ENCODE data around the gene MYH13.
A peak's percentile ranks its signal among the peaks of the same experiment; 100 is the strongest.

DNA sequence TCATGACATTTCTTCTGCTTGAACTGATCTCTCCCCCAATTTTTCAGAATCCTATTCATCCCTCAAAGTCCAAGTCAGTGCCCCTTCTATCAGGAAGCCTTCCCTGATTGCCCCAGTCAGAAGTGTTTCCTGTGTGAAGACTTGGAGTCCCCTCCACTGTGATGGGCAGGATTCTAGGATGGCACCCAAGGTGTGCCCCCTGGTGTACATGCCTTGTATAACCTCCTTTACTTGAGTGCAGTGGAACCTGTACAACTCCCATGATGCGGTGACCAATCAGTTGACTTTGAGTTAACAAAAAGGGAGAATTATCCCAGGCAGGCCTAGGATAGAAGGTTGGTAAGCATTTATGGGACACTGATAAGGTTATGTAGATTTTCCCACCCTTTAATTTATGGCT, 23.4 kb downstream of the MYH13 start:
- TF ChIP-seq, protein P1, sequence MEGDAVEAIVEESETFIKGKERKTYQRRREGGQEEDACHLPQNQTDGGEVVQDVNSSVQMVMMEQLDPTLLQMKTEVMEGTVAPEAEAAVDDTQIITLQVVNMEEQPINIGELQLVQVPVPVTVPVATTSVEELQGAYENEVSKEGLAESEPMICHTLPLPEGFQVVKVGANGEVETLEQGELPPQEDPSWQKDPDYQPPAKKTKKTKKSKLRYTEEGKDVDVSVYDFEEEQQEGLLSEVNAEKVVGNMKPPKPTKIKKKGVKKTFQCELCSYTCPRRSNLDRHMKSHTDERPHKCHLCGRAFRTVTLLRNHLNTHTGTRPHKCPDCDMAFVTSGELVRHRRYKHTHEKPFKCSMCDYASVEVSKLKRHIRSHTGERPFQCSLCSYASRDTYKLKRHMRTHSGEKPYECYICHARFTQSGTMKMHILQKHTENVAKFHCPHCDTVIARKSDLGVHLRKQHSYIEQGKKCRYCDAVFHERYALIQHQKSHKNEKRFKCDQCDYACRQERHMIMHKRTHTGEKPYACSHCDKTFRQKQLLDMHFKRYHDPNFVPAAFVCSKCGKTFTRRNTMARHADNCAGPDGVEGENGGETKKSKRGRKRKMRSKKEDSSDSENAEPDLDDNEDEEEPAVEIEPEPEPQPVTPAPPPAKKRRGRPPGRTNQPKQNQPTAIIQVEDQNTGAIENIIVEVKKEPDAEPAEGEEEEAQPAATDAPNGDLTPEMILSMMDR (IDR thresholded peaks at IDR 0.05) = peak; percentile 53
- TF ChIP-seq, protein P2, sequence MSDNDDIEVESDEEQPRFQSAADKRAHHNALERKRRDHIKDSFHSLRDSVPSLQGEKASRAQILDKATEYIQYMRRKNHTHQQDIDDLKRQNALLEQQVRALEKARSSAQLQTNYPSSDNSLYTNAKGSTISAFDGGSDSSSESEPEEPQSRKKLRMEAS (CRISPR knock-in tag; IDR thresholded peaks at IDR 0.05) = no peak
- no peak for TF ChIP-seq JUN (CRISPR knock-in tag; IDR thresholded peaks at IDR 0.05)
- TF ChIP-seq ZNF423 (CRISPR knock-in tag; IDR thresholded peaks at IDR 0.05) = no peak
- TF ChIP-seq CBFB (CRISPR knock-in tag; IDR thresholded peaks at IDR 0.05; ENCODE audit: low read depth) = no peak
- TF ChIP-seq, protein P3, sequence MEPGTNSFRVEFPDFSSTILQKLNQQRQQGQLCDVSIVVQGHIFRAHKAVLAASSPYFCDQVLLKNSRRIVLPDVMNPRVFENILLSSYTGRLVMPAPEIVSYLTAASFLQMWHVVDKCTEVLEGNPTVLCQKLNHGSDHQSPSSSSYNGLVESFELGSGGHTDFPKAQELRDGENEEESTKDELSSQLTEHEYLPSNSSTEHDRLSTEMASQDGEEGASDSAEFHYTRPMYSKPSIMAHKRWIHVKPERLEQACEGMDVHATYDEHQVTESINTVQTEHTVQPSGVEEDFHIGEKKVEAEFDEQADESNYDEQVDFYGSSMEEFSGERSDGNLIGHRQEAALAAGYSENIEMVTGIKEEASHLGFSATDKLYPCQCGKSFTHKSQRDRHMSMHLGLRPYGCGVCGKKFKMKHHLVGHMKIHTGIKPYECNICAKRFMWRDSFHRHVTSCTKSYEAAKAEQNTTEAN (CRISPR knock-in tag; IDR thresholded peaks at IDR 0.05) = no peak
- TF ChIP-seq FOXP1 (CRISPR knock-in tag; IDR thresholded peaks at IDR 0.05; ENCODE audit: borderline replicate concordance) = no peak
- TF ChIP-seq, protein P4, sequence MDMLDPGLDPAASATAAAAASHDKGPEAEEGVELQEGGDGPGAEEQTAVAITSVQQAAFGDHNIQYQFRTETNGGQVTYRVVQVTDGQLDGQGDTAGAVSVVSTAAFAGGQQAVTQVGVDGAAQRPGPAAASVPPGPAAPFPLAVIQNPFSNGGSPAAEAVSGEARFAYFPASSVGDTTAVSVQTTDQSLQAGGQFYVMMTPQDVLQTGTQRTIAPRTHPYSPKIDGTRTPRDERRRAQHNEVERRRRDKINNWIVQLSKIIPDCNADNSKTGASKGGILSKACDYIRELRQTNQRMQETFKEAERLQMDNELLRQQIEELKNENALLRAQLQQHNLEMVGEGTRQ (CRISPR knock-in tag; IDR thresholded peaks at IDR 0.05) = no peak
